ENCODE results near the gene MN1. TPM values are rescaled to one million over a fixed set of nuclear protein-coding genes. Genes with fewer than 3 reads are reported as not detected.

The MN1 gene
- total and polyA plus RNA-seq, 7 donors, result 4.3 to 39.3 (median 17.6) TPM

- no peaks in the 10 kb centered on the region for H3K4me1 ChIP-seq
- no peak overlapping the region for H3K27ac ChIP-seq
- TF ChIP-seq CTCF (IDR thresholded peaks at IDR 0.05), result no peak
- H3K36me3 ChIP-seq (ENCODE audit: insufficient read depth in 1 of 2, low read depth in 1 of 2), result no peaks in the 10 kb centered on the region
- H3K9me3 ChIP-seq, result no peaks in the 10 kb centered on the region
- DNase-seq (no peak), ATAC-seq (no peak)
- WGBS, 3 donors, result 83 to 88% (median 87%) methylated on average over 13 of the region's 13 CpGs
- intact Hi-C loops (cut with DNase I), result no loop called here
- no peak overlapping the region for H3K4me3 ChIP-seq
- no peaks in the 10 kb centered on the region for H3K27me3 ChIP-seq (ENCODE audit: insufficient read depth in 3 of 3, low read length in 2 of 3)
Measured at GRCh38 chr22:27839057-27839660, 37.6 kb upstream of the MN1 start.

GRCh38 chr22:27836181-27836580, 34.6 kb upstream of the MN1 start:
- Histone ChIP-seq H3K27me3 (ENCODE audit: insufficient read depth in 3 of 3, low read length in 2 of 3) (no peaks in the 10 kb centered on the region), H3K4me1 (no peaks in the 10 kb centered on the region), H3K4me3 (no peak overlapping the region), H3K36me3 (ENCODE audit: insufficient read depth in 1 of 2, low read depth in 1 of 2) (no peaks in the 10 kb centered on the region), H3K9me3 (no peaks in the 10 kb centered on the region), H3K27ac (no peak overlapping the region)
- TF ChIP-seq CTCF (IDR thresholded peaks at IDR 0.05), result no peak
- DNase-seq (no peak), ATAC-seq (no peak)
- intact Hi-C loops (cut with DNase I), result no loop called here
- 78 to 89% (median 89%) methylated on average over 10 of the region's 10 CpGs for WGBS, 3 donors

GRCh38 chr22:27835446-27835845, 33.9 kb upstream of the MN1 start:
- Histone ChIP-seq H3K27ac (no peak overlapping the region), H3K4me1 (no peaks in the 10 kb centered on the region), H3K27me3 (ENCODE audit: insufficient read depth in 3 of 3, low read length in 2 of 3) (no peaks in the 10 kb centered on the region), H3K9me3 (no peaks in the 10 kb centered on the region), H3K36me3 (ENCODE audit: insufficient read depth in 1 of 2, low read depth in 1 of 2) (no peaks in the 10 kb centered on the region), H3K4me3 (no peak overlapping the region)
- intact Hi-C loops (cut with DNase I), result no loop called here
- ATAC-seq (no peak), DNase-seq (no peak)
- whole genome bisulfite sequencing, 3 donors, result 86 to 90% (median 88%) methylated on average over 6 of the region's 6 CpGs
- no peak for TF ChIP-seq CTCF (IDR thresholded peaks at IDR 0.05)

GRCh38 chr22:27834364-27835185, 33.0 kb upstream of the MN1 start:
- intact Hi-C loops (cut with DNase I), result no loop called here
- no peak for DNase-seq

More at GRCh38 chr22:27834364-27835185, 33.0 kb upstream of the MN1 start:
- Histone ChIP-seq H3K36me3 (ENCODE audit: insufficient read depth in 1 of 2, low read depth in 1 of 2) (no peaks in the 10 kb centered on the region), H3K4me1 (no peaks in the 10 kb centered on the region), H3K27ac (no peak overlapping the region), H3K4me3 (no peak overlapping the region), H3K9me3 (no peaks in the 10 kb centered on the region), H3K27me3 (ENCODE audit: insufficient read depth in 3 of 3, low read length in 2 of 3) (no peaks in the 10 kb centered on the region)
- 94 to 95% (median 95%) methylated on average over 20 of the region's 20 CpGs for WGBS, 3 donors
- ATAC-seq, result no peak
- no peak for TF ChIP-seq CTCF (IDR thresholded peaks at IDR 0.05)
